ENCODE results near the gene DND1. TPM values are rescaled to one million over a fixed set of nuclear protein-coding genes. Genes with fewer than 3 reads are reported as not detected.

The DND1 gene
- polyA plus RNA-seq, 2 of the 4 experiments (the other 2 are of a cell fraction): 0.63 to 1.0 TPM

- peak overlapping the region; percentile 90 to 91 for H3K27ac ChIP-seq
- H3K4me1 ChIP-seq: peaks cover 17% of the 10 kb centered on the region
- TF ChIP-seq CTCF (IDR thresholded peaks at IDR 0.05) (no peak), KDM5A (IDR thresholded peaks at IDR 0.05) (no peak), FOSB (CRISPR knock-in tag; IDR thresholded peaks at IDR 0.05) (no peak), POLR2A (IDR thresholded peaks at IDR 0.05; ENCODE audit: low read length) (no peak), CHD2 (IDR thresholded peaks at IDR 0.05; ENCODE audit: low read length, partially characterized antibody) (no peak), MAX (IDR thresholded peaks at IDR 0.05) (no peak), EP300 (IDR thresholded peaks at IDR 0.05) (no peak)
- H3K9me3 ChIP-seq: no peaks in the 10 kb centered on the region
- peak overlapping the region; percentile 95 for H3K4me2 ChIP-seq
- ChIA-PET CTCF (interaction anchor here (0.6 to 1.6 kb wide), 10 partner anchors 10 to 318 kb away, joined by 3 to 6 read pairs (median 3); partner anchors contain the start of genes DND1 and TMCO6), POLR2A (interaction anchor here (0.6 to 2.0 kb wide), 13 partner anchors 10 to 344 kb away, joined by 3 to 27 read pairs (median 5); partner anchors contain the start of genes ANKHD1, HBEGF, IK and NDUFA2)
- H3K4me3 ChIP-seq: peak overlapping the region; percentile 81
- DNase-seq (ENCODE audit: low read depth in 1 of 2, low spot score in 1 of 2): no peak
- FAIRE-seq: no peak
- peak; percentile 5 to 16; a peak in 5 of 6 replicates for ATAC-seq
- WGBS (ENCODE audit: missing lambda C conversion rate): 49% methylated on average over 8 of the region's 8 CpGs
Measured at GRCh38 chr5:140690376-140690932, 17.1 kb upstream of the DND1 start.

- no peak overlapping the region for H3K4me3 ChIP-seq
- H3K9me3 ChIP-seq: no peaks in the 10 kb centered on the region
- H3K4me2 ChIP-seq: no peak overlapping the region
- no peaks in the 10 kb centered on the region for H3K4me1 ChIP-seq
- no peak for TF ChIP-seq CBX8 (IDR thresholded peaks at IDR 0.05)
- TF ChIP-seq GATA3 (IDR thresholded peaks at IDR 0.05; ENCODE audit: borderline replicate concordance): no peak
- no peak for TF ChIP-seq RAD21 (conservative IDR thresholded peaks at IDR 0.05 in 1 of 2, IDR thresholded peaks at IDR 0.05 in 1 of 2)
- no peak for TF ChIP-seq NR3C1 (IDR thresholded peaks at IDR 0.05)
- TF ChIP-seq PHF8 (IDR thresholded peaks at IDR 0.05; ENCODE audit: borderline replicate concordance, low read depth): no peak
- TF ChIP-seq HES2 (IDR thresholded peaks at IDR 0.05): no peak
- no peak for TF ChIP-seq EP300 (IDR thresholded peaks at IDR 0.05)
- TF ChIP-seq HOXA7 (CRISPR knock-in tag; IDR thresholded peaks at IDR 0.05): no peak
- TF ChIP-seq CHD2 (IDR thresholded peaks at IDR 0.05; ENCODE audit: low read length, partially characterized antibody): no peak
- WGBS (ENCODE audit: missing lambda C conversion rate): 98% methylated on average over 7 of the region's 7 CpGs
- DNase-seq (ENCODE audit: low read depth in 1 of 2, low spot score in 1 of 2): no peak
- H3K27ac ChIP-seq: no peak overlapping the region
- ChIA-PET POLR2A (no interaction called here), CTCF (interaction anchor here (1.1 to 1.9 kb wide), 2 partner anchors 12 to 92 kb away, joined by 3 to 6 read pairs; partner anchors contain the start of genes HARS1 and HARS2)
- ATAC-seq: no peak
- FAIRE-seq: no peak
Measured at GRCh38 chr5:140678993-140679392, 5.6 kb upstream of the DND1 start.

- ChIA-PET POLR2A (no interaction called here), CTCF (interaction anchor here (1.8 kb wide), 1 partner anchor 9 kb away, joined by 4 read pairs; no protein-coding TSS in a partner anchor)
- ATAC-seq (no peak), DNase-seq (ENCODE audit: low read depth in 1 of 2, low spot score in 1 of 2) (no peak), FAIRE-seq (no peak)
- Histone ChIP-seq H3K27ac (no peak overlapping the region), H3K4me3 (no peak overlapping the region), H3K9me3 (no peaks in the 10 kb centered on the region), H3K4me1 (no peaks in the 10 kb centered on the region), H3K4me2 (no peak overlapping the region)
- WGBS (ENCODE audit: missing lambda C conversion rate): 95% methylated on average over 3 of the region's 3 CpGs
- TF ChIP-seq HEYL (CRISPR knock-in tag; IDR thresholded peaks at IDR 0.05) (no peak), EHMT2 (IDR thresholded peaks at IDR 0.05; ENCODE audit: low read depth) (no peak), ZSCAN20 (CRISPR knock-in tag; IDR thresholded peaks at IDR 0.05) (no peak), ZNF302 (CRISPR knock-in tag; IDR thresholded peaks at IDR 0.05) (no peak), PBX3 (IDR thresholded peaks at IDR 0.05) (no peak), TP53 (CRISPR knock-in tag; IDR thresholded peaks at IDR 0.05) (no peak), JUNB (IDR thresholded peaks at IDR 0.05) (no peak), POLR2AphosphoS2 (conservative IDR thresholded peaks at IDR 0.05; ENCODE audit: low read length) (no peak), USF2 (IDR thresholded peaks at IDR 0.05) (no peak), CBX2 (IDR thresholded peaks at IDR 0.05; ENCODE audit: borderline replicate concordance, low read depth) (no peak), CHD4 (IDR thresholded peaks at IDR 0.05; ENCODE audit: borderline replicate concordance) (no peak), EHF (CRISPR knock-in tag; IDR thresholded peaks at IDR 0.05) (no peak)
Measured at GRCh38 chr5:140677947-140678346, 4.6 kb upstream of the DND1 start.

Measured in A549 (cell line).